BJ (cell line): Measurements from ENCODE around the gene IPO11. TPM values are rescaled to one million over a fixed set of nuclear protein-coding genes. Genes with fewer than 3 reads are reported as not detected.
"Not testable (repeated sequence)": the region's sequence is repeated elsewhere in the genome, so short reads cannot be mapped to it uniquely, and the experiment has no call there.

Experiments used
- CTCF ChIA-PET: fragments of 350-600 bp; formaldehyde crosslinking; extraction: SDS; loops from one replicate; lab custom pipeline; 2021; ENCODE audit warnings: antibody characterized with exemption, inconsistent platforms; lab: Yijun Ruan, JAX
- POLR2A ChIA-PET: fragments of 300-600 bp; sonication (Branson Sonifier 250); formaldehyde crosslinking; extraction: SDS; loops from one replicate; lab custom pipeline; 2021; ENCODE audit warnings: antibody characterized with exemption; lab: Charles Lee
- DNase-seq: peaks from one replicate; pipeline ENCODE4 v3.0.0-alpha.2; 2011; ENCODE audit warnings: low read depth
- H3K27me3 ChIP-seq: 2 replicates; pipeline ENCODE4 v1.6.0; 2011; ENCODE audit warnings: low read length; ENCODE audit not compliant: control insufficient read depth, insufficient read depth
- H3K36me3 ChIP-seq: 2 replicates; pipeline ENCODE4 v1.5.1; 2011; ENCODE audit warnings: low read length; ENCODE audit not compliant: control insufficient read depth, insufficient read depth
- H3K4me3 ChIP-seq: 2 replicates; pipeline ENCODE4 v1.5.1; 2011; ENCODE audit warnings: low read depth, mild to moderate bottlenecking, control low read depth, low read length
- CTCF ChIP-seq: IDR thresholded peaks from 2 replicates; pipeline ENCODE4 v1.5.1; 2011; ENCODE audit warnings: low read depth, mild to moderate bottlenecking, control low read depth, inconsistent platforms, low read length, moderate library complexity; ENCODE audit not compliant: insufficient read depth
- polyA plus RNA-seq: library from polyadenylated mRNA; depleted of rRNA; stranded (reverse); fragments of >200 nt; gene quantifications from 2 replicates; pipeline ENCODE4 v1.2.3, GENCODE V29; 2011

The IPO11 gene
- polyA plus RNA-seq, 1 experiment: 25.7 TPM

- Histone ChIP-seq H3K27me3 (no peaks in the 10 kb centered on the region), H3K36me3 (no peaks in the 10 kb centered on the region), H3K4me3 (no peak overlapping the region)
- no peak for DNase-seq
- TF ChIP-seq CTCF: no peak
- ChIA-PET CTCF (interaction anchor here (0.6 kb wide), 1 partner anchor 16 kb away, joined by 3 read pairs; no protein-coding TSS in a partner anchor), POLR2A (no interaction called here)
Measured at GRCh38 chr5:62498961-62499360, 86.4 kb downstream of the IPO11 start.

GRCh38 chr5:62499756-62500155 lies 87.2 kb downstream of the IPO11 start:
- no peak for DNase-seq
- CTCF ChIA-PET: no interaction called here

GRCh38 chr5:62502456-62503101 lies 90.0 kb downstream of the IPO11 start:
- Histone ChIP-seq H3K27me3 (no peaks in the 10 kb centered on the region), H3K36me3 (no peaks in the 10 kb centered on the region), H3K4me3 (no peak overlapping the region)
- CTCF ChIA-PET: no interaction called here
- TF ChIP-seq CTCF: no peak
- POLR2A ChIA-PET: interaction anchor here (0.6 kb wide), 1 partner anchor 38 kb away, joined by 14 read pairs; no protein-coding TSS in a partner anchor
- no peak for DNase-seq

More at GRCh38 chr5:62499756-62500155, 87.2 kb downstream of the IPO11 start:
- TF ChIP-seq CTCF: no peak
- POLR2A ChIA-PET: no interaction called here
- Histone ChIP-seq H3K36me3 (no peaks in the 10 kb centered on the region), H3K4me3 (no peak overlapping the region), H3K27me3 (no peaks in the 10 kb centered on the region)

- POLR2A ChIA-PET: no interaction called here
- Histone ChIP-seq H3K36me3 (no peaks in the 10 kb centered on the region), H3K4me3 (no peak overlapping the region), H3K27me3 (no peaks in the 10 kb centered on the region)
- CTCF ChIA-PET: no interaction called here
- no peak for TF ChIP-seq CTCF
- DNase-seq: no peak
Measured at GRCh38 chr5:62504129-62504528, 91.6 kb downstream of the IPO11 start.

- POLR2A ChIA-PET: no interaction called here
- Histone ChIP-seq H3K4me3 (no peak overlapping the region), H3K27me3 (no peaks in the 10 kb centered on the region), H3K36me3 (no peaks in the 10 kb centered on the region)
- CTCF ChIA-PET: interaction anchor here (1.5 kb wide), 1 partner anchor 10 kb away, joined by 4 read pairs; no protein-coding TSS in a partner anchor
- no peak for DNase-seq
- no peak for TF ChIP-seq CTCF
Measured at GRCh38 chr5:62506659-62507460, 94.3 kb downstream of the IPO11 start.

GRCh38 chr5:62508760-62509159 lies 96.2 kb downstream of the IPO11 start:
- POLR2A ChIA-PET, H3K27me3 ChIP-seq, H3K4me3 ChIP-seq, H3K36me3 ChIP-seq, CTCF ChIA-PET, DNase-seq: not testable (repeated sequence)
